GM12878 (cell line): ENCODE data around the gene ITM2C. TPM values are rescaled to one million over a fixed set of nuclear protein-coding genes. Genes with fewer than 3 reads are reported as not detected.

Source experiments
- ASH2L ChIP-seq: fragments of 300-600, 200-600 bp; sonication (generic); IDR thresholded peaks from 2 replicates; pipeline ENCODE4 v1.6.1; 2017; ENCODE audit warnings: low read depth, mild to moderate bottlenecking, borderline replicate concordance
- BHLHE40 ChIP-seq, 2 experiments: fragments of 450-650 bp in 1 of 2; IDR thresholded peaks; 2 replicates each; pipeline ENCODE4 v1.6.1; 2011 to 2017; ENCODE audit warnings: low read depth in 2 of 2, borderline replicate concordance in 1 of 2, improper control_type of control experiment in 1 of 2, low read length in 1 of 2, mild to moderate bottlenecking in 1 of 2
- EGR1 ChIP-seq, 2 experiments: IDR thresholded peaks; 1 replicate in 1 of 2; 2 replicates in 1 of 2; pipeline ENCODE4 v1.6.1; 2011 to 2012; ENCODE audit warnings: low read depth in 2 of 2, low read length in 2 of 2, borderline replicate concordance in 1 of 2, mild to moderate bottlenecking in 1 of 2, moderate library complexity in 1 of 2
- EZH2 ChIP-seq: IDR thresholded peaks from 2 replicates; pipeline ENCODE4 v1.6.1; 2012; ENCODE audit warnings: low read depth, mild to moderate bottlenecking, control low read depth, inconsistent platforms, low read length, borderline replicate concordance; ENCODE audit not compliant: control insufficient read depth
- IKZF2 ChIP-seq, 2 experiments: fragments of 450-650 bp; IDR thresholded peaks; 2 replicates each; pipeline ENCODE4 v1.6.1; 2017; ENCODE audit warnings: mild to moderate bottlenecking in 2 of 2, moderate library complexity in 2 of 2
- POLR2AphosphoS5 ChIP-seq: IDR thresholded peaks from 2 replicates; pipeline ENCODE4 v1.6.1; 2011; ENCODE audit warnings: mild to moderate bottlenecking, low read length, inconsistent platforms
- RELA ChIP-seq: fragments of 450-650 bp; IDR thresholded peaks from 2 replicates; pipeline ENCODE4 v1.8.0; 2014; ENCODE audit warnings: borderline replicate concordance; ENCODE audit not compliant: partially characterized antibody
- TCF3 ChIP-seq: IDR thresholded peaks from 2 replicates; pipeline ENCODE4 v1.6.1; 2012; ENCODE audit warnings: low read depth, mild to moderate bottlenecking, low read length, borderline replicate concordance; ENCODE audit not compliant: insufficient read depth
- polyA plus RNA-seq, 11 experiments: library from polyadenylated mRNA; depleted of rRNA in 4 of 11; unstranded in 6 of 11; stranded (reverse) in 5 of 11; fragments of >200 nt; fragmentation: Nextera tagmentation in 4 of 11; fragmentation: Illumina TruSeq in 1 of 11; extraction: Ambion mirVana in 4 of 11; extraction: Trizol in 1 of 11; gene quantifications; 1 replicate in 1 of 11; 2 replicates in 10 of 11; pipeline versions ENCODE4 v1.2.1 to v1.2.3, GENCODE V29; 2011 to 2016; ENCODE audit warnings: inconsistent platforms in 2 of 11, missing spikeins in 2 of 11, low read depth in 1 of 11
- total RNA-seq, 4 experiments: library from RNA; depleted of rRNA in 3 of 4; stranded (reverse); fragments of >200 nt in 3 of 4; fragmentation: Illumina TruSeq in 1 of 4; extraction: Trizol in 1 of 4; gene quantifications; 2 replicates each; pipeline versions ENCODE4 v1.2.1 to v1.2.3, GENCODE V29; 2013 to 2021
- TF ChIP-seq, protein P1 (sequence below): fragments of 450-650 bp; formaldehyde crosslinking; IDR thresholded peaks from 2 replicates; pipeline ENCODE4 v1.4.0; 2022; ENCODE audit warnings: mild to moderate bottlenecking, moderate library complexity
- TF ChIP-seq, protein P2 (sequence below): fragments of 150-350 bp; IDR thresholded peaks from 2 replicates; pipeline ENCODE4 v1.6.1; 2016; ENCODE audit warnings: low read depth, low read length
- TF ChIP-seq, protein P3 (sequence below): IDR thresholded peaks from 2 replicates; pipeline ENCODE4 v1.6.1; 2011; ENCODE audit warnings: low read depth, mild to moderate bottlenecking, low read length, moderate library complexity, borderline replicate concordance; ENCODE audit errors: extremely low read depth
- TF ChIP-seq, protein P4 (sequence below): fragments of 450-650 bp; IDR thresholded peaks from 2 replicates; pipeline ENCODE4 v1.6.1; 2017; ENCODE audit warnings: borderline replicate concordance
- TF ChIP-seq, protein P5 (sequence below): fragments of 450-650 bp; IDR thresholded peaks from 2 replicates; pipeline ENCODE4 v1.6.1; 2018; ENCODE audit warnings: borderline replicate concordance, mild to moderate bottlenecking; ENCODE audit not compliant: partially characterized antibody
- TF ChIP-seq, protein P6 (sequence below): fragments of 450-650 bp; IDR thresholded peaks from 2 replicates; pipeline ENCODE4 v1.6.1; 2016; ENCODE audit warnings: mild to moderate bottlenecking

The ITM2C gene
- total and polyA plus RNA-seq, 10 of the 15 experiments (the other 5 are each of a cell fraction or from before 2014, with no cell fraction given) = 5.4 to 195 (median 149) TPM

DNA sequence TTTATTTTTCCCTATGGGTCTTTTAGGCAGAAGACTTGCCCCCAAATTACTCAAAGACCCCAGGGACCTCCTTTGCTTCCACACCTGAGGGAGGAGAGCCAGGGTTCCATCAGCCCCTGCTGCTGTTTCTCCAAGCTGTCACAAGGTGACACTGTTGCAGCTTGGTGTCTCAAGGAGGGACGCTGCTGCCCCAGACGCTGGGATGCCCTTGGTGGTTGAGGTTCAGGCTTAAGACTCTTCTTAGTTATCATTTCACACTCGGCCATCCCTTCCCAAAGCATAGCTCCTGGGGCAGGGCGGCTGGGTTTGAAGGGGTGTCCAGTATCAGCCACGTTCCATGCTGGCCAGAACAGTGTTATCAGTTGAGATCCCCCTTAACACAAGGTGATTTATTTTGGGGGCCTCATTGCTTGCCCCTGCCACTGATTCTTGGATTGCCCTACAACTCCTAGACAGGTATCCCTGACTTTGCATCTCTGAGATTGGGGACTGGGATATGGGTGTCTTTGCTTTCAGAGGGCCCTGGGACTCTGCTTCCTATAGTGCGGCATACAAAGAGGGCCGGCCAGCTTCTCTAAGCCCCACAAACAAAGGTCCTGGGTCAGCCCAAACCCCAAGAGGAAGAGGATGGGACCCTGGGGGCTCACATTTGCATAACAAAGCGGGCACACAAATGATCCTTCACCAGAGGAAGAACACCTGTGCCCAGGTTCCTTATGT lies 37.6 kb downstream of the ITM2C start (continued):
- TF ChIP-seq, protein P1, sequence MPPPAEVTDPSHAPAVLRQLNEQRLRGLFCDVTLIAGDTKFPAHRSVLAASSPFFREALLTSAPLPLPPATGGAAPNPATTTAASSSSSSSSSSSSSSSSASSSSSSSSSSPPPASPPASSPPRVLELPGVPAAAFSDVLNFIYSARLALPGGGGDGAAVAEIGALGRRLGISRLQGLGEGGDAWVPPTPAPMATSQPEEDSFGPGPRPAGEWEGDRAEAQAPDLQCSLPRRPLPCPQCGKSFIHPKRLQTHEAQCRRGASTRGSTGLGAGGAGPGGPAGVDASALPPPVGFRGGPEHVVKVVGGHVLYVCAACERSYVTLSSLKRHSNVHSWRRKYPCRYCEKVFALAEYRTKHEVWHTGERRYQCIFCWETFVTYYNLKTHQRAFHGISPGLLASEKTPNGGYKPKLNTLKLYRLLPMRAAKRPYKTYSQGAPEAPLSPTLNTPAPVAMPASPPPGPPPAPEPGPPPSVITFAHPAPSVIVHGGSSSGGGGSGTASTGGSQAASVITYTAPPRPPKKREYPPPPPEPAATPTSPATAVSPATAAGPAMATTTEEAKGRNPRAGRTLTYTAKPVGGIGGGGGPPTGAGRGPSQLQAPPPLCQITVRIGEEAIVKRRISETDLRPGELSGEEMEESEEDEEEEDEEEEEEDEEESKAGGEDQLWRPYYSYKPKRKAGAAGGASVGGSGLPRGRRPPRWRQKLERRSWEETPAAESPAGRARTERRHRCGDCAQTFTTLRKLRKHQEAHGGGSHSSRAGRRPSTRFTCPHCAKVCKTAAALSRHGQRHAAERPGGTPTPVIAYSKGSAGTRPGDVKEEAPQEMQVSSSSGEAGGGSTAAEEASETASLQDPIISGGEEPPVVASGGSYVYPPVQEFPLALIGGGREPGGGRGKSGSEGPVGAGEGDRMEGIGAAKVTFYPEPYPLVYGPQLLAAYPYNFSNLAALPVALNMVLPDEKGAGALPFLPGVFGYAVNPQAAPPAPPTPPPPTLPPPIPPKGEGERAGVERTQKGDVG = no peak
- TF ChIP-seq, protein P2, sequence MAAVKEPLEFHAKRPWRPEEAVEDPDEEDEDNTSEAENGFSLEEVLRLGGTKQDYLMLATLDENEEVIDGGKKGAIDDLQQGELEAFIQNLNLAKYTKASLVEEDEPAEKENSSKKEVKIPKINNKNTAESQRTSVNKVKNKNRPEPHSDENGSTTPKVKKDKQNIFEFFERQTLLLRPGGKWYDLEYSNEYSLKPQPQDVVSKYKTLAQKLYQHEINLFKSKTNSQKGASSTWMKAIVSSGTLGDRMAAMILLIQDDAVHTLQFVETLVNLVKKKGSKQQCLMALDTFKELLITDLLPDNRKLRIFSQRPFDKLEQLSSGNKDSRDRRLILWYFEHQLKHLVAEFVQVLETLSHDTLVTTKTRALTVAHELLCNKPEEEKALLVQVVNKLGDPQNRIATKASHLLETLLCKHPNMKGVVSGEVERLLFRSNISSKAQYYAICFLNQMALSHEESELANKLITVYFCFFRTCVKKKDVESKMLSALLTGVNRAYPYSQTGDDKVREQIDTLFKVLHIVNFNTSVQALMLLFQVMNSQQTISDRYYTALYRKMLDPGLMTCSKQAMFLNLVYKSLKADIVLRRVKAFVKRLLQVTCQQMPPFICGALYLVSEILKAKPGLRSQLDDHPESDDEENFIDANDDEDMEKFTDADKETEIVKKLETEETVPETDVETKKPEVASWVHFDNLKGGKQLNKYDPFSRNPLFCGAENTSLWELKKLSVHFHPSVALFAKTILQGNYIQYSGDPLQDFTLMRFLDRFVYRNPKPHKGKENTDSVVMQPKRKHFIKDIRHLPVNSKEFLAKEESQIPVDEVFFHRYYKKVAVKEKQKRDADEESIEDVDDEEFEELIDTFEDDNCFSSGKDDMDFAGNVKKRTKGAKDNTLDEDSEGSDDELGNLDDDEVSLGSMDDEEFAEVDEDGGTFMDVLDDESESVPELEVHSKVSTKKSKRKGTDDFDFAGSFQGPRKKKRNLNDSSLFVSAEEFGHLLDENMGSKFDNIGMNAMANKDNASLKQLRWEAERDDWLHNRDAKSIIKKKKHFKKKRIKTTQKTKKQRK = no peak
- TF ChIP-seq, protein P3, sequence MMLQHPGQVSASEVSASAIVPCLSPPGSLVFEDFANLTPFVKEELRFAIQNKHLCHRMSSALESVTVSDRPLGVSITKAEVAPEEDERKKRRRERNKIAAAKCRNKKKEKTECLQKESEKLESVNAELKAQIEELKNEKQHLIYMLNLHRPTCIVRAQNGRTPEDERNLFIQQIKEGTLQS = no peak
- TF ChIP-seq ASH2L (no peak), EZH2 (no peak), POLR2AphosphoS5 (no peak), IKZF2 (IDR thresholded peaks at IDR 0.05) (no peak), TCF3 (no peak), RELA (peak; percentile 56), EGR1 (IDR thresholded peaks at IDR 0.05; ENCODE audit: borderline replicate concordance in 1 of 2, low read depth in 2 of 2, low read length in 2 of 2) (no peak), BHLHE40 (IDR thresholded peaks at IDR 0.05; ENCODE audit: borderline replicate concordance in 1 of 2, low read depth in 2 of 2, low read length in 1 of 2) (no peak)
- TF ChIP-seq, protein P4, sequence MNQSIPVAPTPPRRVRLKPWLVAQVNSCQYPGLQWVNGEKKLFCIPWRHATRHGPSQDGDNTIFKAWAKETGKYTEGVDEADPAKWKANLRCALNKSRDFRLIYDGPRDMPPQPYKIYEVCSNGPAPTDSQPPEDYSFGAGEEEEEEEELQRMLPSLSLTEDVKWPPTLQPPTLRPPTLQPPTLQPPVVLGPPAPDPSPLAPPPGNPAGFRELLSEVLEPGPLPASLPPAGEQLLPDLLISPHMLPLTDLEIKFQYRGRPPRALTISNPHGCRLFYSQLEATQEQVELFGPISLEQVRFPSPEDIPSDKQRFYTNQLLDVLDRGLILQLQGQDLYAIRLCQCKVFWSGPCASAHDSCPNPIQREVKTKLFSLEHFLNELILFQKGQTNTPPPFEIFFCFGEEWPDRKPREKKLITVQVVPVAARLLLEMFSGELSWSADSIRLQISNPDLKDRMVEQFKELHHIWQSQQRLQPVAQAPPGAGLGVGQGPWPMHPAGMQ = no peak
- TF ChIP-seq, protein P5, sequence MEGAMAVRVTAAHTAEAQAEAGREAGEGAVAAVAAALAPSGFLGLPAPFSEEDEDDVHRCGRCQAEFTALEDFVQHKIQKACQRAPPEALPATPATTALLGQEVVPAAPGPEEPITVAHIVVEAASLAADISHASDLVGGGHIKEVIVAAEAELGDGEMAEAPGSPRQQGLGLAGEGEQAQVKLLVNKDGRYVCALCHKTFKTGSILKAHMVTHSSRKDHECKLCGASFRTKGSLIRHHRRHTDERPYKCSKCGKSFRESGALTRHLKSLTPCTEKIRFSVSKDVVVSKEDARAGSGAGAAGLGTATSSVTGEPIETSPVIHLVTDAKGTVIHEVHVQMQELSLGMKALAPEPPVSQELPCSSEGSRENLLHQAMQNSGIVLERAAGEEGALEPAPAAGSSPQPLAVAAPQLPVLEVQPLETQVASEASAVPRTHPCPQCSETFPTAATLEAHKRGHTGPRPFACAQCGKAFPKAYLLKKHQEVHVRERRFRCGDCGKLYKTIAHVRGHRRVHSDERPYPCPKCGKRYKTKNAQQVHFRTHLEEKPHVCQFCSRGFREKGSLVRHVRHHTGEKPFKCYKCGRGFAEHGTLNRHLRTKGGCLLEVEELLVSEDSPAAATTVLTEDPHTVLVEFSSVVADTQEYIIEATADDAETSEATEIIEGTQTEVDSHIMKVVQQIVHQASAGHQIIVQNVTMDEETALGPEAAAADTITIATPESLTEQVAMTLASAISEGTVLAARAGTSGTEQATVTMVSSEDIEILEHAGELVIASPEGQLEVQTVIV = no peak
- TF ChIP-seq, protein P6, sequence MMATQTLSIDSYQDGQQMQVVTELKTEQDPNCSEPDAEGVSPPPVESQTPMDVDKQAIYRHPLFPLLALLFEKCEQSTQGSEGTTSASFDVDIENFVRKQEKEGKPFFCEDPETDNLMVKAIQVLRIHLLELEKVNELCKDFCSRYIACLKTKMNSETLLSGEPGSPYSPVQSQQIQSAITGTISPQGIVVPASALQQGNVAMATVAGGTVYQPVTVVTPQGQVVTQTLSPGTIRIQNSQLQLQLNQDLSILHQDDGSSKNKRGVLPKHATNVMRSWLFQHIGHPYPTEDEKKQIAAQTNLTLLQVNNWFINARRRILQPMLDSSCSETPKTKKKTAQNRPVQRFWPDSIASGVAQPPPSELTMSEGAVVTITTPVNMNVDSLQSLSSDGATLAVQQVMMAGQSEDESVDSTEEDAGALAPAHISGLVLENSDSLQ = no peak
